Astrocyte of the spinal cord (primary cell): ENCODE results near the gene SLFN14.

Experiments
- DNase-seq: peaks from one replicate; pipeline ENCODE4 v3.0.0; 2011; ENCODE audit warnings: low read depth, low spot score
- H3K4me3 ChIP-seq: 2 replicates; pipeline ENCODE4 v1.5.1; 2011; ENCODE audit warnings: low read depth, mild to moderate bottlenecking, low read length, moderate library complexity
- in situ Hi-C: cut with HindIII; loops from 2 replicates; pipeline ENCODE4 v1.10.0; 2017; ENCODE audit warnings: low sequenced_read_pairs
- TF ChIP-seq, protein P1 (sequence below): IDR thresholded peaks from 2 replicates; pipeline ENCODE4 v1.5.1; 2012; ENCODE audit warnings: low read depth, mild to moderate bottlenecking, low read length, inconsistent platforms

The SLFN14 gene

DNA sequence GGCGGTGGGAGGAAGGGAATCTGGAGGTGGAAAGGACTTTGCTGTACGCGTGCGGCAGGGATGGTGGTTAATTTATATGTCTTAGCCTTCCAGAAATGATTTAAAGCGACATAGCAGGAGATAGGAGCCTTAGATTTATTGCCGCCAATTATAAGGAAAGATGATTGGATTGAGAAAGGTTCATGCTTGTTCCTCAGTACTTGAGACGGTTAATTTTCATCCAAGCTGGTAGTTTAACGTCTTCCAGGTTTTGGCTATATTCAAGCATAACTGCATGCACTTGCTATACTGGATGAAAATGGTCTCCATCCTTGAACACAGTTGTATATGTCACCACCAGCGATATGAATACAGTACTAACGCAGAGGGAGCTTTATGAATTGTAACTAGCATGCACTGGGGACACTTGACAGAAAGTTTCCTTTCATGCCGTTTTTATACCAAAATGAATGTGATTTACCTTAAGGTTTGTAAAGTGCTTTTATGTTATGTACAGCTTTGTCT, 18.4 kb upstream of the SLFN14 start:
- DNase-seq = peak; percentile 3

DNA sequence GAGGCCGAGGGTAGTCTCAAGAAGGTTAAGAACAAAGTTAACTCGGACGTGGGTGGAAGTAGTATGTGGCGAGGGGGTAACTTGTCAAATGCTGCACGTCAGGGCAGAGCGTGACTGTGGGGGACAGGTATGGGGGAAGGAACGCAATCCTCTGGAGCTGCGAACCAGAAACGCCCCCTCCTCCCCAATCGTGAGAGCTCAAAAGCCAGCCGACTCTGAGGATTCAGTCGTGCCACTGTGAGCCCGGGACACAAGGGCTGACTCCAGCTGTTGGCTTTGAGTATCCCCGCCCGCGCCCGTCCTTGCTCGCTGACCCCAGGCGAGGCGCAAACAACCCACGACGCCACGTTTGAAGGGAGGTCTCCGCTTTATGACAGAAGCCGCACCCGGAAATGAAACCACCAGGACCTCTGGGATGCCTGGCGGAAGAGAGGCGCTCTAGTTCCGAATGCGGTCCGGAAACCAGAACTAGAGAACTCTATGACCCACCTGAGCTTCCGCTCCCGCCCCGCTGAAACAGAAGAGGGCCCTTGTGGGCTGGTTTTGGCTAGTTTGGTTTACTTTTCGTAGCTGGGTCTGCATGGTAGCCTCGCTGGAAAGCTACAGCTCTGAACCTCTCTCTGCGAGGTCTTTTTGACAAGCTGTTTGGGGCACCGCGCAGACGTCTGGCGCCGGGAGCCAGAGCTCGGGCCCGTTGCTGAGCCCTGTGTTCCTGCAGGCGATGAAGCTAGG, 17.7 kb upstream of the SLFN14 start, which contains the start of gene PEX12:
PEX12 (minus strand) TSS at position 375 of the 732 bp plus-strand sequence. CDS start 550 bp downstream, outside the sequence.
- TF ChIP-seq, protein P1, sequence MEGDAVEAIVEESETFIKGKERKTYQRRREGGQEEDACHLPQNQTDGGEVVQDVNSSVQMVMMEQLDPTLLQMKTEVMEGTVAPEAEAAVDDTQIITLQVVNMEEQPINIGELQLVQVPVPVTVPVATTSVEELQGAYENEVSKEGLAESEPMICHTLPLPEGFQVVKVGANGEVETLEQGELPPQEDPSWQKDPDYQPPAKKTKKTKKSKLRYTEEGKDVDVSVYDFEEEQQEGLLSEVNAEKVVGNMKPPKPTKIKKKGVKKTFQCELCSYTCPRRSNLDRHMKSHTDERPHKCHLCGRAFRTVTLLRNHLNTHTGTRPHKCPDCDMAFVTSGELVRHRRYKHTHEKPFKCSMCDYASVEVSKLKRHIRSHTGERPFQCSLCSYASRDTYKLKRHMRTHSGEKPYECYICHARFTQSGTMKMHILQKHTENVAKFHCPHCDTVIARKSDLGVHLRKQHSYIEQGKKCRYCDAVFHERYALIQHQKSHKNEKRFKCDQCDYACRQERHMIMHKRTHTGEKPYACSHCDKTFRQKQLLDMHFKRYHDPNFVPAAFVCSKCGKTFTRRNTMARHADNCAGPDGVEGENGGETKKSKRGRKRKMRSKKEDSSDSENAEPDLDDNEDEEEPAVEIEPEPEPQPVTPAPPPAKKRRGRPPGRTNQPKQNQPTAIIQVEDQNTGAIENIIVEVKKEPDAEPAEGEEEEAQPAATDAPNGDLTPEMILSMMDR = no peak
- peak; percentile 88 for DNase-seq
- H3K4me3 ChIP-seq = peak within 1 kb of the TSS; percentile 86
- in situ Hi-C loops = no loop called here

More for the DNA sequence above, 18.4 kb upstream of the SLFN14 start:
- in situ Hi-C loops = no loop called here
- H3K4me3 ChIP-seq = peak overlapping the region; percentile 86
- TF ChIP-seq, protein P1 = no peak

DNA sequence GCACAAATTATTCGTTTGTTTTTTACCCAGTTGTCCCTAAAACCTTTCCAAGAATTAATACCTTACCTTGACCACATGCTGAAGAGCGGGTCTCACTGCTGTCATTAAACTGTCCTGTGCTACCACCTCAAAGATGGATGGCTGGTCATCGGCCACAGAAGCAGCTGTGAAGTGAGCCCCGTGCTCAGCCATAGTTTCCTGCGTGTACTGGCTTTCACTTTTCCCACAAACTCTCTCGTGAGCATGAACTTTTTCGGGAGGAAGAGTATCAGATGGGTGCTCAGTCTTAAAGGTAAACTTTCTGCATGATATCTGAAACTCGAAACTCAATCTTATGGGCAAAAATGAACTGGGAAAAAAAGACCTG, 17.2 kb upstream of the SLFN14 start:
- peak overlapping the region; percentile 86 for H3K4me3 ChIP-seq
- peak; percentile 9 for DNase-seq
- in situ Hi-C loops = no loop called here
- TF ChIP-seq, protein P1 = no peak

DNA sequence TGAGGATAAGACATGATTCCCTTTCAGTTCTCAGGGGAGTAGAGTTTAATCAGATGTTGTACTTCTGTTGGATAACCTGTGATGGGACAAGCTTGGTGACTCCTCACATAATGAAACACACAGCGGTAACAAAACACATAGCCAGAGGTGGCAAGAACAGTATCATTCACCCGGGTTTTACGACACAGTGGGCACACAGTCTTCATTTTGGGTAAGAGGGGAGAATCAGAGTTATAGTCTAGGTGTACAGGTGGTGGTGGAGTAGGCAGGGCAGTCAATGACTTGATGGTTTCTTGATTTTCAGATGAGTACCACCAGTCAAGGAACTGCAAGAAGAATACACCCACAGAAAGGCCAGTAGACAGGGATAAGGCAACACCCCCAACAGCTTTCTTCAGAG, 15.1 kb upstream of the SLFN14 start:
- no peak overlapping the region for H3K4me3 ChIP-seq
- in situ Hi-C loops = no loop called here
- TF ChIP-seq, protein P1 = no peak
- DNase-seq = no peak

DNA sequence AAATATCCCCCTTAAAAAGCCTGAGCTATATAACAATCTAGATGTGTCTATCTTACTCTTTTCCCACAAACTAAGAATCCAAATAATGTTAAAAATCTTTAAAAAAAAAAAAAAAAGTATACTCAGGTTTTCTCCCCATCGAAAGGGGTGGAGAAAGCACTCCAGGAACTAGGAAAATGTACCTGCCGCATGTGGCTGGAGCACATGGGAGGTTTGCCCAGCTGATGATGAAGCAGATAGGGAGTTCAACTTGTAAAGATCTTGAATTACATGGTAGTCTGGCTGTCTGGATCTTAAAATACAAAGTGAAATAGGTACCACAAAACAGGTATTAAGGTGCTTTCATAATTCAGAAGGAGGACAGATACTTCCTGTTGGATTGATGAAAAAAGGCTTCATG, 8.8 kb upstream of the SLFN14 start:
- TF ChIP-seq, protein P1 = no peak
- no peak overlapping the region for H3K4me3 ChIP-seq
- DNase-seq = no peak
- in situ Hi-C loops = no loop called here

DNA sequence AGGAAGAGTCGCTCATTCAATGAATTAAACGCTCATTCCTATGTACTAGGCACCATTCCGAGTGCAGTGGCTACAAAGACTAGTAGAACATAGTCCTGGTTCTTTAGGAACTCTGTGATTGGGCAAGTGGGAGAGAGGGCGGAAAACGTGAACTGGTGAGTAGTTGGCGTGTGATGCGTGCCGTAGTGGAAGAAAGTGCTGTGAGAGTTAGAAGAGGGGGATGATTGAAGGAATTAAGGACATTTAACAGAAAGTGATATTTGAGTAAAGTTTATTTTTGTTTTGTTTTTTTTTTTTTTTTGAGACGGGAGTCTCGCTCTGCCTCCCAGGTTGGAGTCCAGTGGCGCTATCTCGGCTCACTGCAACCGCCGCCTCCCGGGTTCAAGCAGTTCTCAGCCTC, 7.9 kb upstream of the SLFN14 start:
- no peak for DNase-seq
- TF ChIP-seq, protein P1 = no peak
- H3K4me3 ChIP-seq = peak overlapping the region; percentile 90
- in situ Hi-C loops = no loop called here
